K562 (cell line): Measurements from ENCODE around the gene SH2D4B. TPM values are rescaled to one million over a fixed set of nuclear protein-coding genes. Genes with fewer than 3 reads are reported as not detected.
A peak's percentile ranks its signal among the peaks of the same experiment; 100 is the strongest.

Experiments used
- ATAC-seq: fragments of 200-7000 bp; cut with Tn5 transposase; 3 replicates; pipeline ENCODE4 v1.9.1; 2020; ENCODE audit warnings: moderate library complexity
- BruUV-seq: library from RNA; stranded (reverse); fragments of 400-500 nt; replicated peaks from 2 replicates; lab custom pipeline; 2021; lab: Mats Ljungman, UMichigan
- CTCF ChIA-PET: fragments of 300-600 bp; formaldehyde crosslinking; extraction: SDS; loops from one replicate; lab custom pipeline; 2021; ENCODE audit warnings: low intra/inter-chr PET ratio; lab: Yijun Ruan, JAX
- POLR2A ChIA-PET: fragments of 300-600, 350-650 bp; sonication (Branson Sonifier 250); formaldehyde crosslinking; extraction: SDS; loops from one replicate; lab custom pipeline; 2021; ENCODE audit warnings: antibody characterized with exemption, inconsistent platforms; lab: Yijun Ruan, JAX
- DNase-seq, 4 experiments: peaks; one replicate each; pipeline versions ENCODE4 v3.0.0 to v3.0.0-alpha.2; 2011 to 2018; ENCODE audit warnings: low spot score in 3 of 4, mixed read lengths in 3 of 4; ENCODE audit errors: extremely low read depth in 1 of 4
- FAIRE-seq: peaks from 2 replicates; lab custom pipeline; 2011; peaks lifted over from hg19 to GRCh38; lab: Jason Lieb, UNC
- H2AFZ ChIP-seq: 2 replicates; pipeline ENCODE4 v1.6.0; 2011; ENCODE audit warnings: low read depth, low read length, control low read depth, inconsistent platforms
- H3K27ac ChIP-seq: fragments of 200-600 bp; 3 replicates; pipeline ENCODE4 v1.8.0; 2011; ENCODE audit warnings: low read depth, mild to moderate bottlenecking, control low read depth, inconsistent platforms, low read length, moderate library complexity, mixed read lengths; ENCODE audit errors: extremely low read depth
- H3K27me3 ChIP-seq, 2 experiments: fragments of 300-600 bp in 1 of 2; 2 replicates in 1 of 2; 3 replicates in 1 of 2; pipeline versions ENCODE4 v1.6.0 to v1.8.0; 2011; ENCODE audit warnings: inconsistent platforms in 2 of 2, low read length in 2 of 2, mild to moderate bottlenecking in 1 of 2, mixed read lengths in 1 of 2, moderate library complexity in 1 of 2; ENCODE audit not compliant: control insufficient read depth in 2 of 2, insufficient read depth in 2 of 2
- H3K36me3 ChIP-seq: fragments of 300-600 bp; 3 replicates; pipeline ENCODE4 v1.8.0; 2011; ENCODE audit warnings: mild to moderate bottlenecking, low read length, inconsistent platforms; ENCODE audit not compliant: control insufficient read depth, insufficient read depth
- H3K4me1 ChIP-seq, 2 experiments: fragments of 200-600 bp in 1 of 2; replicated peaks in 1 of 2; 2 replicates in 1 of 2; 3 replicates in 1 of 2; pipeline versions ENCODE4 v1.5.1 to v1.8.0; 2011; ENCODE audit warnings: inconsistent platforms in 2 of 2, low read length in 2 of 2, mild to moderate bottlenecking in 1 of 2, mixed read lengths in 1 of 2, moderate library complexity in 1 of 2; ENCODE audit not compliant: control insufficient read depth in 2 of 2, insufficient read depth in 2 of 2
- H3K4me2 ChIP-seq: 2 replicates; pipeline ENCODE4 v1.6.1; 2011; ENCODE audit warnings: low read length, control low read depth, inconsistent platforms, mixed read lengths; ENCODE audit not compliant: insufficient read depth
- H3K4me3 ChIP-seq: fragments of 200-600 bp; sonication (generic), shearing (Covaris generic); 2 replicates; pipeline ENCODE4 v1.5.1; 2016; ENCODE audit warnings: control low read depth, inconsistent platforms
- H3K79me2 ChIP-seq: fragments of 200-600 bp; 3 replicates; pipeline ENCODE4 v1.8.0; 2011; ENCODE audit warnings: low read length, inconsistent platforms; ENCODE audit not compliant: control insufficient read depth, insufficient read depth
- H3K9ac ChIP-seq, 2 experiments: 2 replicates each; pipeline versions ENCODE4 v1.6.0 to v1.6.1; 2011; ENCODE audit warnings: low read depth in 2 of 2, low read length in 2 of 2, control low read depth in 1 of 2, inconsistent platforms in 1 of 2, mild to moderate bottlenecking in 1 of 2, mixed read lengths in 1 of 2; ENCODE audit not compliant: insufficient read depth in 1 of 2
- H3K9me1 ChIP-seq: one replicate; pipeline ENCODE4 v1.6.0; 2011; ENCODE audit warnings: inconsistent platforms, mild to moderate bottlenecking, low read length, moderate library complexity; ENCODE audit not compliant: control insufficient read depth, insufficient read depth
- H3K9me3 ChIP-seq: replicated peaks from 2 replicates; pipeline ENCODE4 v1.5.1; 2011; ENCODE audit warnings: low read depth, low read length, inconsistent platforms; ENCODE audit not compliant: control insufficient read depth, insufficient read depth
- H4K20me1 ChIP-seq: replicated peaks from 2 replicates; pipeline ENCODE4 v1.6.1; 2011; ENCODE audit warnings: low read length, inconsistent platforms, mixed read lengths; ENCODE audit not compliant: control insufficient read depth, insufficient read depth
- CREBBP ChIP-seq: IDR thresholded peaks from one replicate; pipeline ENCODE4 v1.6.1; 2012; ENCODE audit warnings: low read depth, mild to moderate bottlenecking, control low read depth, inconsistent platforms, low read length
- HDAC2 ChIP-seq: fragments of 450-650 bp; IDR thresholded peaks from 2 replicates; pipeline ENCODE4 v1.6.1; 2016; ENCODE audit warnings: mild to moderate bottlenecking
- PCBP2 ChIP-seq: fragments of 200-400 bp; formaldehyde crosslinking; IDR thresholded peaks from 2 replicates; pipeline ENCODE4 v1.6.1; 2018; ENCODE audit warnings: low read length, low read depth, mild to moderate bottlenecking, moderate library complexity; ENCODE audit not compliant: poor library complexity, severe bottlenecking
- PHF20 ChIP-seq: fragments of 450-650 bp; IDR thresholded peaks from 2 replicates; pipeline ENCODE4 v1.6.1; 2018; ENCODE audit not compliant: partially characterized antibody
- ZNF133 ChIP-seq: fragments of 250-450 bp; sonication (Bioruptor Pico); IDR thresholded peaks from 2 replicates; pipeline ENCODE4 v1.4.0; 2020; ENCODE audit warnings: mild to moderate bottlenecking
- ZNF780A ChIP-seq: fragments of 250-450 bp; sonication (Bioruptor Pico); IDR thresholded peaks from 2 replicates; pipeline ENCODE4 v1.5.0; 2021; ENCODE audit warnings: mild to moderate bottlenecking
- WGBS: fragments of 100-300 bp; shearing (Covaris generic); methylation state at CpG from one replicate; pipeline ENCODE4 v1.1.6; 2016; ENCODE audit warnings: low coverage, mixed read lengths; ENCODE audit not compliant: insufficient coverage; ENCODE audit errors: missing lambda C conversion rate; 5-methylcytosine and 5-hydroxymethylcytosine counted together
- in situ Hi-C: fragments of 300-500 bp; cut with MboI; formaldehyde crosslinking; loops from 4 replicates; pipeline ENCODE4 v1.15.0; 2018; ENCODE audit warnings: inconsistent platforms, mixed read lengths
- intact Hi-C: fragments of 100-400 bp; cut with micrococcal nuclease; formaldehyde crosslinking; loops from 2 replicates; pipeline ENCODE4 v1.14.2; 2022
- polyA plus RNA-seq, 8 experiments: library from polyadenylated mRNA; depleted of rRNA in 4 of 8; stranded (reverse) in 5 of 8; unstranded in 3 of 8; fragments of >200 nt; fragmentation: Nextera tagmentation in 2 of 8; fragmentation: Illumina TruSeq in 1 of 8; extraction: Ambion mirVana in 2 of 8; extraction: Trizol in 1 of 8; gene quantifications; 2 replicates each; pipeline versions ENCODE4 v1.2.1 to v1.2.3, GENCODE V29; 2011 to 2014; ENCODE audit warnings: inconsistent platforms in 1 of 8, missing spikeins in 1 of 8
- total RNA-seq, 7 experiments: library from RNA; depleted of rRNA in 6 of 7; stranded (reverse); fragments of >200 nt in 6 of 7; fragmentation: Illumina TruSeq in 2 of 7; extraction: Trizol in 2 of 7; gene quantifications; 2 replicates each; pipeline versions ENCODE4 v1.2.1 to v1.2.3, GENCODE V29; 2011 to 2021; ENCODE audit warnings: low replicate concordance in 1 of 7
- TF ChIP-seq, protein P1 (sequence below): fragments of 200-800 bp; sonication (Bioruptor generic); IDR thresholded peaks from 2 replicates; pipeline ENCODE4 v1.6.1; 2017; ENCODE audit warnings: missing genetic modification characterization, missing compliant biosample characterization

Gene SH2D4B
- total and polyA plus RNA-seq, 9 of the 15 experiments (the other 6 are each of a cell fraction or from before 2014, with no cell fraction given), result 0.03 to 0.14 (median 0.04) TPM; not detected in 4

DNA sequence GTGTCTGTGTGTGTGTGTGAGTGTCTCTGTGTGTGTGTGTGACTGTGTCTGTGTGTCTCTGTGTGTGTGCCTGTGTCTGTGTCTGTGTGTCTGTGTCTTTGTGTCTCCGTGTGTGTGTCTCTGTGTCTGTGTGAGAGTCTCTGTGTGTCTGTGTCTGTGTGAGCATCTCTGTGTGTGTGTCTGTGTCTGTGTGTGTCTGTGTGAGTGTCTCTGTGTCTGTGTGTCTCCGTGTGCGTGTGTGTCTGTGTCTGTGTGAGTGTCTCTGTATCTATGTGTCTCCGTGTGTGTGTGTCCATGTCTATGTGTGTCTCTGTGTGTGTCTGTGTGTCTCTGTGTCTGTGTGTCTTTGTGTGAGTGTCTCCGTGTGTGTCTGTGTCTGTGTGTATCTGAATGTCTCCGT, 120.4 kb downstream of the SH2D4B start:
- POLR2A ChIA-PET, result no interaction called here
- H3K4me2 ChIP-seq, result no peak overlapping the region
- in situ Hi-C loops, result no loop called here
- no peaks in the 10 kb centered on the region for H3K36me3 ChIP-seq
- H3K9me1 ChIP-seq, result no peaks in the 10 kb centered on the region
- H3K9me3 ChIP-seq, result no peaks in the 10 kb centered on the region; the same call in 1 of the 2 replicates
- FAIRE-seq, result peak; percentile 73
- no peak for ATAC-seq
- 0% methylated on average over 6 of the region's 6 CpGs for WGBS
- BruUV-seq, result no TSS peak
- H3K4me3 ChIP-seq, result no peak overlapping the region
- DNase-seq, result no peak
- CTCF ChIA-PET, result no interaction called here
- no peak overlapping the region for H3K9ac ChIP-seq
- no peak overlapping the region for H2AFZ ChIP-seq
- TF ChIP-seq, protein P1, sequence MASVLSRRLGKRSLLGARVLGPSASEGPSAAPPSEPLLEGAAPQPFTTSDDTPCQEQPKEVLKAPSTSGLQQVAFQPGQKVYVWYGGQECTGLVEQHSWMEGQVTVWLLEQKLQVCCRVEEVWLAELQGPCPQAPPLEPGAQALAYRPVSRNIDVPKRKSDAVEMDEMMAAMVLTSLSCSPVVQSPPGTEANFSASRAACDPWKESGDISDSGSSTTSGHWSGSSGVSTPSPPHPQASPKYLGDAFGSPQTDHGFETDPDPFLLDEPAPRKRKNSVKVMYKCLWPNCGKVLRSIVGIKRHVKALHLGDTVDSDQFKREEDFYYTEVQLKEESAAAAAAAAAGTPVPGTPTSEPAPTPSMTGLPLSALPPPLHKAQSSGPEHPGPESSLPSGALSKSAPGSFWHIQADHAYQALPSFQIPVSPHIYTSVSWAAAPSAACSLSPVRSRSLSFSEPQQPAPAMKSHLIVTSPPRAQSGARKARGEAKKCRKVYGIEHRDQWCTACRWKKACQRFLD (CRISPR knock-in tag), result no peak
- TF ChIP-seq PCBP2 (no peak), ZNF133 (no peak), PHF20 (peak; percentile 32), CREBBP (peak; percentile 58), ZNF780A (CRISPR knock-in tag) (no peak), HDAC2 (no peak)
- TF ChIP-seq, all 486 proteins: peak for 2
- Histone ChIP-seq H3K27ac (no peak overlapping the region), H3K4me1 (no peaks in the 10 kb centered on the region; a peak in 1 of 5 replicates), H3K79me2 (no peaks in the 10 kb centered on the region), H4K20me1 (no peaks in the 10 kb centered on the region), H3K27me3 (peaks cover 0 to 25% of the 10 kb centered on the region in 2 experiments; a peak in 2 of 5 replicates)
- intact Hi-C loops, result no loop called here
